WTC11 (cell line): ENCODE results near the gene MTOR. TPM values are rescaled to one million over a fixed set of nuclear protein-coding genes. Genes with fewer than 3 reads are reported as not detected.
A peak's percentile ranks its signal among the peaks of the same experiment; 100 is the strongest.

ENCODE experiments used
- ATAC-seq: fragments of 200-7000 bp; cut with Tn5 transposase; 2 replicates; pipeline ENCODE4 v1.10.0; 2021; ENCODE audit warnings: mild to moderate bottlenecking, moderate library complexity
- CTCF ChIA-PET: fragments of 300-600 bp; sonication (Branson Sonifier 250); formaldehyde crosslinking; loops from one replicate; lab custom pipeline; 2021; ENCODE audit warnings: antibody characterized with exemption; lab: Charles Lee
- POLR2A ChIA-PET: fragments of 350-600 bp; sonication (Branson Sonifier 250); formaldehyde crosslinking; loops from one replicate; lab custom pipeline; 2021; ENCODE audit warnings: antibody characterized with exemption; lab: Charles Lee
- DNase-seq: peaks from one replicate; pipeline ENCODE4 v3.0.0; 2021; ENCODE audit warnings: low spot score
- H3K27ac Mint-ChIP-seq: 2 replicates; pipeline ENCODE4 v1.8.0; 2021; ENCODE audit warnings: mixed read lengths
- H3K27me3 Mint-ChIP-seq: 2 replicates; pipeline ENCODE4 v1.8.0; 2021; ENCODE audit warnings: low read depth, mild to moderate bottlenecking, moderate library complexity, mixed read lengths
- H3K36me3 Mint-ChIP-seq: 2 replicates; pipeline ENCODE4 v1.8.0; 2021; ENCODE audit warnings: mixed read lengths
- H3K4me1 Mint-ChIP-seq: 2 replicates; pipeline ENCODE4 v1.8.0; 2022; ENCODE audit warnings: mixed read lengths
- H3K4me3 Mint-ChIP-seq: 2 replicates; pipeline ENCODE4 v1.8.0; 2021; ENCODE audit warnings: mild to moderate bottlenecking, moderate library complexity, mixed read lengths
- H3K9me3 Mint-ChIP-seq: 2 replicates; pipeline ENCODE4 v1.8.0; 2021; ENCODE audit warnings: mixed read lengths
- ATF2 ChIP-seq: sonication (generic); formaldehyde crosslinking; IDR thresholded peaks from 2 replicates; pipeline ENCODE4 v1.8.1; 2022; ENCODE audit warnings: low read depth, missing genetic modification reagents, borderline replicate concordance
- CDX4 ChIP-seq: fragments of 250-450 bp; sonication (Bioruptor Pico); IDR thresholded peaks from 2 replicates; pipeline ENCODE4 v1.9.0; 2021; ENCODE audit warnings: moderate library complexity, mild to moderate bottlenecking, inconsistent platforms, borderline replicate concordance
- E2F5 ChIP-seq: sonication (generic); formaldehyde crosslinking; IDR thresholded peaks from 2 replicates; pipeline ENCODE4 v1.8.1; 2022; ENCODE audit warnings: mild to moderate bottlenecking, moderate library complexity, missing genetic modification reagents
- FOXP1 ChIP-seq: sonication (generic); formaldehyde crosslinking; IDR thresholded peaks from 2 replicates; pipeline ENCODE4 v1.8.0; 2022; ENCODE audit warnings: missing genetic modification reagents, mild to moderate bottlenecking, moderate library complexity, borderline replicate concordance
- GTF2I ChIP-seq: fragments of 250-450 bp; sonication (Bioruptor Pico); conservative IDR thresholded peaks from 2 replicates; pipeline ENCODE4 v1.4.0; 2021; ENCODE audit warnings: mild to moderate bottlenecking
- HMGXB4 ChIP-seq: sonication (generic); formaldehyde crosslinking; IDR thresholded peaks from 2 replicates; pipeline ENCODE4 v1.8.1; 2023; ENCODE audit warnings: mild to moderate bottlenecking, moderate library complexity, missing genetic modification reagents
- IRF2 ChIP-seq: sonication (generic); formaldehyde crosslinking; IDR thresholded peaks from 2 replicates; pipeline ENCODE4 v1.8.0; 2022; ENCODE audit warnings: low read depth, missing genetic modification reagents, borderline replicate concordance
- NFYB ChIP-seq: sonication (generic); formaldehyde crosslinking; conservative IDR thresholded peaks from 2 replicates; pipeline ENCODE4 v1.8.0; 2022; ENCODE audit warnings: low read depth, missing genetic modification reagents
- NR2C2 ChIP-seq: sonication (generic); formaldehyde crosslinking; IDR thresholded peaks from 2 replicates; pipeline ENCODE4 v1.8.0; 2022; ENCODE audit warnings: mild to moderate bottlenecking, missing genetic modification reagents
- RORB ChIP-seq: fragments of 250-450 bp; sonication (Bioruptor Pico); IDR thresholded peaks from 2 replicates; pipeline ENCODE4 v1.9.0; 2021; ENCODE audit warnings: mild to moderate bottlenecking
- SMAD3 ChIP-seq: sonication (generic); formaldehyde crosslinking; IDR thresholded peaks from 2 replicates; pipeline ENCODE4 v1.8.0; 2022; ENCODE audit warnings: missing genetic modification reagents, mild to moderate bottlenecking, borderline replicate concordance
- SOX15 ChIP-seq: fragments of 250-450 bp; sonication (Bioruptor Pico); IDR thresholded peaks from 2 replicates; pipeline ENCODE4 v1.9.0; 2021; ENCODE audit warnings: mild to moderate bottlenecking
- STAT6 ChIP-seq: sonication (generic); formaldehyde crosslinking; conservative IDR thresholded peaks from 2 replicates; pipeline ENCODE4 v1.8.1; 2023; ENCODE audit warnings: mild to moderate bottlenecking, low read depth, missing genetic modification reagents, moderate library complexity
- ZNF121 ChIP-seq: sonication (generic); formaldehyde crosslinking; IDR thresholded peaks from 2 replicates; pipeline ENCODE4 v1.8.0; 2023; ENCODE audit warnings: missing genetic modification reagents
- ZNF281 ChIP-seq: sonication (generic); formaldehyde crosslinking; IDR thresholded peaks from 2 replicates; pipeline ENCODE4 v1.8.0; 2023; ENCODE audit warnings: mild to moderate bottlenecking, missing genetic modification reagents
- ZNF317 ChIP-seq: sonication (generic); formaldehyde crosslinking; IDR thresholded peaks from 2 replicates; pipeline ENCODE4 v1.8.1; 2023; ENCODE audit warnings: low read depth, mild to moderate bottlenecking, moderate library complexity, missing genetic modification reagents, borderline replicate concordance
- ZNF396 ChIP-seq: fragments of 250-450 bp; sonication (Bioruptor Pico); IDR thresholded peaks from 2 replicates; pipeline ENCODE4 v1.8.0; 2021; ENCODE audit warnings: mild to moderate bottlenecking, moderate library complexity, borderline replicate concordance
- ZSCAN18 ChIP-seq: fragments of 250-450 bp; sonication (Bioruptor Pico); IDR thresholded peaks from 2 replicates; pipeline ENCODE4 v2.1.2; 2022; ENCODE audit warnings: mild to moderate bottlenecking, moderate library complexity
- total RNA-seq: library from RNA; stranded (reverse); gene quantifications from 3 replicates; pipeline ENCODE4 v1.2.3, GENCODE V29; 2021

Gene MTOR
- total RNA-seq, 1 experiment from 2014 or later: 65.0 TPM

GRCh38 chr1:11072216-11072917, 190.0 kb downstream of the MTOR start:
- H3K36me3 Mint-ChIP-seq: peaks cover 84% of the 10 kb centered on the region
- peak; percentile 22 for DNase-seq
- no peaks in the 10 kb centered on the region for H3K9me3 Mint-ChIP-seq
- peaks cover 5% of the 10 kb centered on the region for H3K4me1 Mint-ChIP-seq
- H3K27me3 Mint-ChIP-seq: no peaks in the 10 kb centered on the region
- peak overlapping the region; percentile 54 for H3K27ac Mint-ChIP-seq
- no peak overlapping the region for H3K4me3 Mint-ChIP-seq
- peak; percentile 62 for ATAC-seq
- CTCF ChIA-PET: interaction anchor here (1.1 to 1.8 kb wide), 2 partner anchors 27 to 35 kb away, joined by 4 to 12 read pairs; no protein-coding TSS in a partner anchor
- no peak for TF ChIP-seq ZSCAN18 (CRISPR knock-in tag)
- no peak for TF ChIP-seq HMGXB4
- TF ChIP-seq ZNF121: no peak
- POLR2A ChIA-PET: no interaction called here

- POLR2A ChIA-PET: no interaction called here
- no peak for TF ChIP-seq GTF2I (CRISPR knock-in tag)
- TF ChIP-seq FOXP1 (CRISPR knock-in tag): no peak
- TF ChIP-seq RORB (CRISPR knock-in tag): no peak
- TF ChIP-seq NFYB (CRISPR knock-in tag): no peak
- no peak for TF ChIP-seq STAT6 (CRISPR knock-in tag)
- TF ChIP-seq SMAD3 (CRISPR knock-in tag): no peak
- TF ChIP-seq IRF2: no peak
- no peak for TF ChIP-seq ZNF281 (CRISPR knock-in tag)
- no peak for TF ChIP-seq NR2C2
- TF ChIP-seq CDX4 (CRISPR knock-in tag): no peak
- no peak for TF ChIP-seq ZNF317 (CRISPR knock-in tag)
- TF ChIP-seq SOX15 (CRISPR knock-in tag): no peak
- TF ChIP-seq ZNF396 (CRISPR knock-in tag): no peak
- no peak for TF ChIP-seq E2F5 (CRISPR knock-in tag)
- TF ChIP-seq ATF2 (CRISPR knock-in tag): no peak
- CTCF ChIA-PET: interaction anchor here (0.9 to 2.5 kb wide), 2 partner anchors 34 to 170 kb away, joined by 3 to 16 read pairs; no protein-coding TSS in a partner anchor
- Mint-ChIP-seq H3K27me3 (no peaks in the 10 kb centered on the region), H3K9me3 (no peaks in the 10 kb centered on the region), H3K4me3 (no peak overlapping the region), H3K27ac (peak overlapping the region; percentile 64; the same call in 1 of the 2 replicates), H3K36me3 (peaks cover 82% of the 10 kb centered on the region), H3K4me1 (peaks cover 5% of the 10 kb centered on the region)
- ATAC-seq (no peak), DNase-seq (no peak)
These were observed 190.7 kb downstream of the MTOR start for GRCh38 chr1:11071463-11072215.
